NCI-H524 (cell line): ENCODE data around the gene SMIM7.
"Not testable (repeated sequence)": the region's sequence is repeated elsewhere in the genome, so short reads cannot be mapped to it uniquely, and the experiment has no call there.

Experiments used
- DNase-seq, 2 experiments: peaks; one replicate each; lab custom pipeline; 2025; lab: John Stamatoyannopoulos, UW

The SMIM7 gene

DNA sequence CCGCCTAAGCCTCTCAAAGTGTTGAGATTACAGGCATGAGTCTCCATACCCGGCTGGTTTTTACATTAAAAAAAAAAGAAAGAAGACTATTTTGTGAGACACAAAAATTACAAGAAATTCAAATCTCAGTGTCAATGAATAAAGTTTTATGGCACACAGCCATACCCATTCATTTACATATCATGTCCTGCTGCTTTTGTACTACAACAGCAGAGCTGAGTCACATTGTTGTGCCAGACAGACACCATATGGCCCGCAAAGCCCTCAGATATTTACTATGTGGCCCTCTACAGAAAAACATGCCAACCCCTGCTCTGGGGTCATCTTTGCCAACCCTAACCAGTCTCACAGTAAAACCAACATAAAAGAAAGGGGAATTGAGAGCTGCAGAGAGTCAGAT lies 5.3 kb downstream of the SMIM7 start:
- DNase-seq, result peak in 1 of 2 experiments; percentile 22

DNA sequence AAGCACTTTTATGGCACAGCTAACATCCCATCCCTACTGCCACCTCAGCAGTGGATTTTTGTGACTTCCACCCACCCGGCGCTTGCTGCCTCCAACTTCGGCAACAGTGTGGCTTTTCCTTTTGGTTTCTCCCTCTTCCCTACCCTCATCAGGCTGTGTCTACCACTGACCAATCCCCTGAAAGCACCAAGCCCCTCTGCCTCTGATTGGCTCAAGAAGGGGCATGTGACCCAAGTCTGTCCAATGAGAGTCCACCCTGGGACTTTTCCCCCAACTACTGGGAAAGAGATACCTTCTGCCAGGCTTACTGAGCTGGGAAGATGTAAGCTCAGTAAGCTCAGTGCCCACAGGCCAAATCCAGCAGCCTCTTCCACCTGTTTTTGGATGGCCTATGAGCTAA lies 5.8 kb downstream of the SMIM7 start:
- peak in 1 of 2 experiments; percentile 29 for DNase-seq

DNA sequence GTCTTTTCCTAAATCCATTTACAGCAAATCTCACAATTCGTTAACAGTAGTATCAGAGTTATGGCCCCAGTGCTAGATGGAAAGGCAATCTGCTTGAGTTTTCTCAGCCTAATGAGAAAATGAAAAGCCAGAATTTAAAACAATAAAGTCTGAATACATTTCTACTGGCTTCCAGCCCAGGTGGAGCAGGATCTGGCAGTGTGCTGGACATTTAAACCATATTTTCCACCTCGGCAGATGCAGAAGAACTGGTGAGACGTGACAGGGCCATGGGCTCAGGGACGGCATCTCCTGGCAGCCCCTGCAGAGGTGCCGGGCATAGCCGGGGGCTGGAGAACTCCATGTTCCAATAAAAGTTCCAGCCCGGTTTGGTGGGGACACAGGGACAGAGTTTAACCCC lies 7.1 kb downstream of the SMIM7 start:
- DNase-seq, result no peak

DNA sequence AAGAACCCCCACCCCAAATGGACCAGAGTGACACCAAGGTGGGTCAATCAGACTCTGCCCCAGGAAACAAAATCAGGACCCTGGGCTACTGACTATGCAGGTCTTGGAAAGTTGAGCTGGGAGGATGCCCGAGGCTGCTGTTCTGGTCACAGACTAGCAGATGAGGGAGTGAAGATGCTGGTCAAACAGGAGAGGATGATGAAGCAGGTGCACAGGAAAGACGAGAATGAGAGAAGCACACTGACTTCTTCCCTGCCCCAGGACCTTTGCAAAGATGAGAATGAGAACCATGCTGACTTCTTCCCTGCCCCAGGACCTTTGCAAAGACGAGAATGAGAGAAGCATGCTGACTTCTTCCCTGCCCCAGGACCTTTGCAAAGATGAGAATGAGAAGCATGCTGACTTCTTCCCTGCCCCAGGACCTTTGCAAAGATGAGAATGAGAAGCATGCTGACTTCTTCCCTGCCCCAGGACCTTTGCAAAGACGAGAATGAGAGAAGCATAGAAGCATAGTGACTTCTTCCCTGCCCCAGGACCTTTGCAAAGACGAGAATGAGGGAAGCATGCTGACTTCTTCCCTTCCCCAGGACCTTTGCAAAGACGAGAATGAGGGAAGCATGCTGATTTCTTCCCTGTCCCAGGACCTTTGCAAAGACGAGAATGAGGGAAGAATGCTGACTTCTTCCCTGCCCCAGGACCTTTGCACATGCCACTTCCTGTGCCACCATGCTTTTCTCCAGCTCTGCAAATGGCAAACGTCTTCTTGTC lies 8.3 kb downstream of the SMIM7 start:
- not testable (repeated sequence) for DNase-seq

DNA sequence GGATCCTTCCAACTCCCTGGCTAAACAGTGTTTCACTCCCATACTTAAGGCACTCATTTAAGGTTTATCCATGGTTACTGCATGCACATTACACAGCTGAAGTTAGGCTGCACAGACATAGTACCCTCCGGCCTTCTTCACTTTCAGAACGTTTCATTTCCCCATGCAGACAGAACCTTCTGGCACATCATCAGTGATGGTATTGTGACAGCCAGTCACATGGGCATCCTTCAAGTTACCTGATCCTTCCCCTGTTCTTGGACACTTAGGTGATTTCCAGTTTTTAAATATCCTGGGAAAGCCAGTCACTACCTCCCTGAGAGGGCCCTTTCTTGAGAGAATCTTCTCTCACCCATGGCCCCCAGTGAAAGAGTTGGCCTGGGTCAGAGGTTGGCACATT lies 9.1 kb downstream of the SMIM7 start:
- DNase-seq, result no peak

DNA sequence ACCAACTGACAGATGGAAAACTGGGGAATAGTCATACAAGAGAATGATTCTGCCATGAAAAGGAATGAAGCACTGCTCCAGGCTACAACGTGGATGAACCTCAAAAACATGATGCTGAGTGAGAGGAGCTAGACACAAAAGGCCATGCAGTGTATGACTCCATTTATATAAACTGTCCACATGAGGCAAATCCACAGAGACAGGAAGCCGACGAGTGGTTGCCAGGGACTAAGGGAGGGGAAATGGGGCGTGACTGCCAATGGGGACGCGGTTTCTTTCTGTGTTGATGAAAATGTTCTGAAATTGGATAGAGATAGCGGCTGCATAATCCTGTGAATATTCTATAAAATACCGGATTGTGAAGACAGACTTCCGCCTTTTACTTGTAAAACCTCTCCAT lies 10.2 kb downstream of the SMIM7 start:
- no peak for DNase-seq

DNA sequence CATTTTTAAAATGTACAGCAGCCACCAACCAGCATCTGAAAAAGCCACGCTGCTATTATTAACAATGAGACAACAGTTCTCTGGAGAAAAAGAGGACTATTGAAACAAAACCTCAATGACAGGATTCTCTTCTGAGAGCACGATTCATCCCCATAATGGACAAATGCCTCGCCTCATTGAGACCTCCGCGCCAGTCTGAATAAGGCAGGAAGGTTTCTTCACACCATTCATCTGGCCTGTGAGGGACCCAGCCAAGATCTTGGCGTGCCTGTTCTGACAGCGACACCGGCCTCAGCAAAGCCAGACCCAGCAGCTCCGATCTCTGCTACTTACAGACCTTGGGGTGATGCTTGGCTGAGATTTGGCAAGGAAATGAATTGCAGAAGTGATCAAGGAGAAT lies 14.8 kb downstream of the SMIM7 start:
- DNase-seq, result no peak

DNA sequence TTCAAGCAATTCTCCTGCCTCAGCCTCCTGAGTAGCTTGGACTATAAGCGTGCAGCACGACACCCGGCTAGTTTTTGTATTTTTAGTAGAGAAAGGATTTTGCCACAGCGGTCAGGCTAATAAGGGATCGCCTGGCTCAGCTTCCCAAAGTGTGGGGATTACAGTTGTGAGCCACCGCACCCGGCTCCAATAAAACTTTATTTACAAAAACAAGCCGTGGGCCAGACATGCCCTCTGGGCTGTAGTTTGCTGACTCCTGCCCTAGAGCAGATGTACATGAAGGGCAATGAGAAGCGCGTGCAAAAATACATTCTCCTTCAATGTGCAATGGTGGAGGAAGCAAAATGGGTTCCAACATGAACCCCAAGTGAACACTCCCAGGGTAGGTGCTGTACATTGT lies 18.2 kb downstream of the SMIM7 start:
- DNase-seq, result no peak

DNA sequence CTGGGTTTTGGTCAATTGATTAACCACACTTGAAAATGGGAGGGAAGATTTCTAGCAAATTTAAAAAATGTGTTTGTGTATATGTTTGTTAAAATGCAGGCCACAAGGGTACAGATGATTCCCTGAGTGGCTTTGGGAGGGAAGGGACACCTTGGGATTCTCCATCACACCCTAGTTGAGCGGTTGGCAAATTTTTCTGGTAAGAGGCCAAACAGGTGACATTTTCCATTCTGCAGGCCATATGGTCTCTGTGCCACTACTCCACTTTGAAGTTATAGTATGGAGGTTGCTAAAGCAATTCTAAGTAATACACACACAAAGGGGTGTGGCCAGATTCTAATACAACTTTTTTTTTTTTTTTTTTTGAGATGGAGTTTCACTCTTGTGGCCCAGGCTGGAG lies 19.0 kb downstream of the SMIM7 start:
- no peak for DNase-seq

DNA sequence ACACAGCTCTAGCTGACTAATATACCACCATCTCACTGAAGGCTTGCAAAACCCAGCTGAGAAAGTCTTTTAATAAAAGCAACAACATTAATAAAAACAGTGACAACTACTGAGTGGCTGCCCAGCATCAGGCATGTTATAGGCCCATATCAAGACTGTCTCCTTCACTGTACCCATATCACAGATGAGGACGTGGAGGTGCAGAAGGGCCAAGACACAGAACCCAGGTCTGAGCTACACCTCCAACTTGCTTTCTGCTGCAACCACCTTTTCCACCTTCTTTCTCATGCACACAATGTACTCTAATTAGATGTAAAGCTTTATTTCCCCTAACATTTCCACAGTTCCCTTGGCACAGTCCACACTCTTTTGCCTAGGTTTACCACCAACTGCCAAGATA lies 21.3 kb downstream of the SMIM7 start:
- DNase-seq, result no peak

DNA sequence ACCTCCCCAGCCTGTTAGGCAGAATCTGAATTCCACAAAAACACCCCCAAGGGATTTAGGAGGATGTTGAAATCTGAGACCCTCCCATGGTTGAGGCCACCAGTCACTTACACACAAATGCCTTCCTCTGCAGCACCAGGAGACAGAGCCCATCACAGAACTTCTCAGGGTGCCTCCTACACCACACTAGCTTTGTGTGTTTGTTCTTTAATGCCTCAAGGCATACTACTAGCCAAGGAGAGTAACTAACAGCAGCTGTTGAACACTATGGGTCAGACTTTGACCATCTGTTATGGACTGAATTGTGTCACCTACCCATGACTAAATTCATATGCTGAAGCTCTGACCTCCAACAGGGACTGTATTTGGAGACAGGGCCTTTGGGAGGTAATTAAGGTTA lies 22.4 kb downstream of the SMIM7 start:
- peak in 1 of 2 experiments; percentile 21 for DNase-seq

DNA sequence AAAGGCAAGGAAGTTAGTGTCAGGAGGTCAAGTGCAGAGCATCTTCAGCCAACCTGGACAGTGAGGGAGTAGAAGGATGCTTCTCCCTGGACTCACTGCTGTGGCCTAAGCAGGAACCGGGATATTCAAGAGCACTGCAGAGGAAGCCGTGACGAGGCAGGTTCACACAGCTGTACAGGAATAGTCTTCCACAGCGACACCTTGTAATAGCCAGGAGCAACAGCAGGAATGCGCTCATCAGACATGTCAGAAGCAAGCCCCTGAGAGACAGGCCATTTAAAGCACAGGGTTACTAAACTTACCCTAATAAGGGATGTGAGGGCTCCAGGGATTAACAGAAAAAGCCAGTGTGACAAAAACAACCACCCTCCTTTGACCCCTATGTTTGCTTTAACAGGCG lies 28.5 kb downstream of the SMIM7 start:
- DNase-seq, result no peak

DNA sequence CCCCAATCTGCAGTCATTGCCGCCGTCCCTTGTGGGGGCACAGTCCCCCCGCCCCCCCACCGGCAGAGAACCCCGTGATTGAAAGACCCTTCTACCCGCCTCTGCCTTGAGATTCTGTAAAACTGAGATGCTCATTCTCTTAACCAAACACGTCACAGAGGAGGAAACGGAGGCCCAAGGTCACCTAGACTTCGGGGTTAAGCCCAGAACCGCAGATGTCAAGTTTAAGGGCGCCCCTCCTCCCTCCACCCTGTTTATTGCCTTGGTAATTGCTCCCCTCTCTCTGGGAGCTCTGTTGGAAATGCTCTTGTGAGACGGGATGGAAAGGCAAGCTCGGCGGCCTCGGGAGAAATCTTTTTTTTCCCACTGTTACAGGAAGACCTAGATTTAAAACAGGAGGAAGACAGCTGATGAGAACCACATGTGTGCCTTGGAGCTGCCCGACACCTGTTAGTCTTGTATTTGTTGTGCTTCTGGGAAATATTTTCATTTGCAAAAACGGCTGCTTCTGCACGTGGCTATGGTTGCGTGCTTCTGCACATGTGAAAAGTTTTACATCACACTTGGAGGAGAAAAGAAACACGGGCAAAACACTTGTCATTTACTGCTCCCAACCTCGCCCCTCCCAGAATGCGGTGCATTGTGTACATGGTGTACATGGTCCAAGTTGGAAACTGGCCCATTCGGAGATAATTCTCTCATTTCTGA lies 30.8 kb downstream of the SMIM7 start:
- DNase-seq, result peak; percentile 27 to 44

DNA sequence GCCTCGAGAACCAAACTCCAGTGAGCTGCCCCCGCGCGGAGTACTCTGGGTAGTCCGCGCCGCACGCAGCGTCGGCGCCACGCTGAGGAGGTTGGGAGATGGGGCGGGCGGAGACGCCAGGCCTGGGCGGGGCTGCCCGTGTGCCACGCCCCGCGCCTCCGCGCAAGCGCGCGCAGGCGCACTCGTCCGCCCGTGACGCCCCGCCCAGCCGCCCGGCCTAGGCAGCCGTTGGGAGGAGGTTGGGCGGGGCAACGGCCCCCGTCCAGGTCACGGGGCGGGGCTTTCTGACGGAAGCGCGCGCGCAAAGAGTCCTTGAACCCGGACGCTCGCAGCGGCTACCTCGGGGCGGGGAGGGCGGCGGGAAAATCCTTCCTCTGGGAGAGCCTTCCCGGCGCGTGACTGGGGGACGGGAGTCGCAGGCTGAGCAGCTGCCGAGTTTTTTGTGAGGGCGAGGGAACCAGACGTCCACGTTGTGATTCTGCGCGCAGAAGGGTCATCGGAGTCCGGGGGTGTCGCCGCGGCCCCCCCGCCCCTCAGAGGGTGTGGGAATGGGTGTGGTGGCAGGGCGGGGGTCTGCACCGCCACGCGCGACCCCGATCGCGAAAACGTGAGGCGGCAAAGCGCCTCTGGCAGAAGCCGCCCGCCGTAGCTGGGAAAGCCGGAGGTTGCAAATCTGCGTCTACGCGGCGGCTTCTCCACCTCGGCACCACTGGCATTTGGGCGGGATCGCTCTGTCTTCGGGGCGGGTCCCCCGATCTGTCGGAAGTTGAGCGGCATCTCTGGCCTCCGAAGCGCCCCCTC lies 31.6 kb downstream of the SMIM7 start, which contains the start of gene MED26:
Gene MED26, minus strand, starts transcription at position 22 of the 801 bp plus-strand sequence. CDS start 261 bp downstream, outside the sequence.
- peak; percentile 97 to 98 for DNase-seq

DNA sequence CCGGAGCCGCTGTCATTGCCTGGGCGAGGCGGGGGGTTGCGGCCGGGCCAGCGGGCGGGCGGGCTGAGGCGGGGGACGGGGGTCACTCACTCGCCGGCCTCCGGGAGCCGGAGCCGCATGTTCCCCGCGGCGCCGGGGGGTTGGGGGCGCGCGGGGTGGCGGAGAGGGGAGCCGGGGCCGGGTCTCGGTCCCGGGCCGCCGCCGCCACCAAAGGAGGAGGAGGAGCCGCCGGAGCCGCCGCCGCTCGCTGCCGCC lies 32.1 kb downstream of the SMIM7 start:
- DNase-seq, result no peak

DNA sequence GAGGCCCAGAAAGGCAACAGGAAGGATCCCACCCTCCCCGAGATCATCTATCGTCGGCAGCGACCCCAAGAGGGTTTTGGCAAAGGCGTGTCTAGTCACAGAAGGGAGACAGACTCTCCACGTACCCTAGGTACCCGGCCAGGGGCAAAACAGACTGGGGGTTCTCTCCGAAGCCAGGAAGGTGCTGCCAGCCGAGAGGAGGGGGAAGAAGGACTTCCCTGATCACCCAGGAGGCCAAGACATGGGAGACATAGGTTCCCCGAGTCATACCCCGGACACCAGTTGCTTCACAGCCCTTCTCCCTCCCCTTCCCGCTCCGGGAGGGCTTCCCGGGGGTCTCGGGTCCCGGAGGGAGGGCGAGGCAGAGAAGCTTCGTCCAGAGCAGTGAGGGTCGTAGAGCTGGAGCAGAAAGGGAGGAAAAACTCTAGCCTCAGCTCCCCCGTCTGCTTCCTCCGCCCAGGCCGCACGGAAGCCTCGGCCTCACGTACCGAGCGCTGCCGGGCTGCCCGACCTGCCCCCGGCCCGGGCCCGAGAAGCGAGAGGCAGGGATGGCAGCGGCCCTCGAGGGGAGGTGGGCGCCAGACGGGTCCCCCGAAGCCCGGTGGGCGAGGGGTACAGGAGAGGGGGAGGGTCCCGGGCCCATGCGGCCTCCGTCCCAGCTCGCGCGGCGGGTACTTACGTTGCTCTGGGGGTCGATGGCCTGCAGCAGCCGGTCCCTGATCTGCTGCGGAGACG lies 32.6 kb downstream of the SMIM7 start:
- peak in 1 of 2 experiments; percentile 39 for DNase-seq

DNA sequence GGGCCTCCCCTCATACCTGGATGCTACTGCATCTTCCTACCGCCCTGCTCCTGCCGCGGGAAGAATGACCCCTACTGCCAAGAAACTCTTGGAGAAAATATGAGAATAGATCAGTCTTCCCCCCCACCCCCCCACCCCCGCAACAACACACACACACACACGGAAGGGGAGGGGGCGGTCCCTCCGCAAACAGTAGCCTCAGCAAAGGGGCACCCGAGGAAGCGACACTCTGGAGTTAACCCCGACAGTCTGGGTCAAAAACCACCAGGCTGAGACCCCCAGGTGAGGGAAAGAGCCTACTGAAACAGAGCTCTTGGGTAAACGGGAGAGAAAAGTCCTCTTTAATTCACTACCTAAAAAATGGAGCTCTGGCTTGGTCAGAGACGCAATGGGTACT lies 33.1 kb downstream of the SMIM7 start:
- DNase-seq, result no peak

DNA sequence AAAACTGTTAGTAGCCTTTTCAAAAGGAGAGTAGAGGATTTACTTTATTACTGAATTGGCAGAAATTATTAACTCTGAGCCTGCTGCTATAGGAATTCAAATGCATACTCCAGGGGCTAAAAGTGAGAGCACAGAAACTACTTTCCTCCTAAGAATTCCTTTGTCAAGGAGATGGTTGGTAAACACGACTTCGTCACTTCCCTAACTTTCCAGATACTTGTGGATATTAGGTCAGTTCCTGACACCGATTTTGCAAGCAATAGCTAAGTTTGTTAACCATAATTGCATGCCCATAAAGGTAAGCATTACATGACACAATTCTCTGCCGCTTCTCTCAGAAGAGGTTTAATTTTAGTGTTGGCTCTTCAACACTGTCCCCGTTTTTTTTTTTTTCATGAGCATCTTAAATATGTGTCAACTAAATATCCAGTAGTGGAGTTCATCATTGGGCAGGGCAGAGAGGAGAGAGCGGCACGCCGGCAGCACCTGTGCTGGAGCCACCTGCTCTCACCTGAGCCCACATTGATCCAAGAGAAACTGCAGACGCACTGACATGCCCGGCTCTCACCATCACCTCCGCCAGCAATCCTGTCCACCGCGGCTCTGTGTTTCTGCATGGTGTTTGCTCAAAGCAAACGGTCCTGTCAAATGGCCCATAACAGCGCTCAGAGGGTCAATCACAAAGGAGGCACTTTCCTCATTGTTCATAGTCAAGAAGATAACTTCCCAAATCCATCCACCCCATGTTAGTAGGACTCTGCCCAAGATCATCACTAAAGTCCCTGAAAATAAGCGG lies 34.6 kb downstream of the SMIM7 start:
- no peak for DNase-seq

DNA sequence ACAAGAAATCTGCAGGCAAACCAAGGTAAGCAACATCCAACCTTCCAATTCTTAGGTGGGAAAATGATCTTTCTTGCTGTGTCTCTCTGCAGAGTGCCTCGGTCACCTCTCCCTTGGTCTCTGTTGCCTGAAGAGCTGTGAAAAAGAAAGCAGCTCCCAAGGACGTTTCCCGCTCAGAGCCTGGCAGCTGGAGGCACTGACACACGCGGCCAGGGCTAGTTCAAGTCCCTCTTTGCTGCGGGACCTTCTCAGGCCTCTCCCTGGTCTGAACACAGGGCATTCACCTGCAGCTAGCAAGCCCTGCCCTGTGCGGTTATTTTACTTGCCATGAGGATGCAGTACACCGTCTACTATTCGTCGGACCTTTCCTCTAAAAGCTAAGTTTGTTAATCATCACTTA lies 35.7 kb downstream of the SMIM7 start:
- DNase-seq, result no peak

DNA sequence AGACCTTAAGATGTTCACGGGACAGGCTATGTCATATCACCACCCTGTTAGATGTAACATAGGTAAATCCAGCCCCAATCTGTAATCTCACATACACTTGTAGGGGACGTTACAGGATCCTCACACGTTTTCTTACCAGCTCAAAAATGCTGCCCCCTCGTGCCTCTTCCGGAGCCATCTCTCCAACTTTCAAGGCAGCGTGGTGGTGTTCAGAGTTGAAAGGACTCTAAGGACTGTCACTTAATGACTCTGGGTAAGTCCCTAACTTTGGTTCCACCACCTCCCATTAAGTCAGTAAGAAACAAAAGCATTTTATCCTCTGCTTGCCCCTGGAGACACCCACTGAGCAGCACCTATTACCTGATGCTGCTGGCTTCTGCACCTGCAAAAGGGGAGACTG lies 36.4 kb downstream of the SMIM7 start:
- DNase-seq, result no peak

DNA sequence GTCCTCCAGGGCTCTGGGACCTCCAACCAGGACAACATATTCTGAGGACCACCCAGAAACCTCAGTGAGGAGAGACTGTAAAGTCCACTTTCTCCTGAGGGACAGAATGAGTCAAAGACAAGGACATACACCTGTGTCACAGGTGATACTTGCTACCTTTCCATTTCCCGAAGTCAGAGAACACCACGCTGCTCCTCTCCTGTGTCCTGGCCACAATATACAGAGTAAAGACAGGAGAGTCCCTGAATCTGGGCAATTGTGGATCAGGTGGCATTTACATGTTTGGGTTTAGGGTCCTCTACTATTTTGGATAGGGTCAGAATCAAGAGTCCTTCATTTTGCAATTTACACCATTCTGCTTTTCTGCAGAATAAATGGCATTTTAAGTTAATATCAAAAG lies 36.9 kb downstream of the SMIM7 start:
- DNase-seq, result no peak
